ENCODE measurements around the gene SLC39A10.

GRCh38 chr2:195727106-195727505 is 70.1 kb downstream of the SLC39A10 start:
- TF ChIP-seq CTCF (IDR thresholded peaks at IDR 0.05) (no peak), POLR2A (IDR thresholded peaks at IDR 0.05) (no peak)
